ENCODE data around the gene PDLIM7. TPM values are rescaled to one million over a fixed set of nuclear protein-coding genes. Genes with fewer than 3 reads are reported as not detected.

Gene PDLIM7
- polyA plus RNA-seq (2012; rRNA removed), result 183 and 206 TPM in 2 replicates
- 60.8 and 101 TPM in 2 replicates for polyA plus RNA-seq (2012; cell fraction: cytosol; rRNA removed)
- 702 and 826 TPM in 2 replicates for polyA plus RNA-seq (2012; cell fraction: nucleus; rRNA removed)

- Histone ChIP-seq H3K4me1 (ENCODE audit: control insufficient read depth in 1 of 2, insufficient read depth in 2 of 2, low read depth in 1 of 2, low read length in 1 of 2) (peaks cover 32 to 62% of the 10 kb centered on the region in 2 experiments; a peak in 3 of 4 replicates), H3K27me3 (ENCODE audit: insufficient read depth) (no peaks in the 10 kb centered on the region), H3K27ac (ENCODE audit: low read depth in 2 of 2, low read length in 1 of 2) (peak within 1 kb of the TSS; percentile 80 to 94), H4K20me1 (ENCODE audit: insufficient read depth) (peaks cover 39% of the 10 kb centered on the region), H3K9ac (peak within 1 kb of the TSS; percentile 93), H3K4me2 (peak within 1 kb of the TSS; percentile 94), H3K79me2 (ENCODE audit: insufficient read depth) (peaks cover 46% of the 10 kb centered on the region), H3K4me3 (ENCODE audit: low read depth in 2 of 2, low read length in 1 of 2) (peak within 1 kb of the TSS; percentile 83 to 94), H3K36me3 (replicated peaks in 1 of 2; ENCODE audit: control insufficient read depth in 1 of 2, insufficient read depth in 2 of 2, low read length in 1 of 2) (peaks cover 13 to 18% of the 10 kb centered on the region in 2 experiments), H3K9me3 (no peaks in the 10 kb centered on the region), H3K9me2 (no peaks in the 10 kb centered on the region), H2AFZ (ENCODE audit: low read depth) (peak within 1 kb of the TSS; percentile 59), H3F3A (replicated peaks; ENCODE audit: insufficient read depth) (peaks cover 23% of the 10 kb centered on the region)
- CTCF ChIA-PET, result interaction anchor here (1.1 to 15.9 kb wide), 10 partner anchors 18 to 303 kb away, joined by 3 to 228 read pairs (median 10); partner anchors contain the start of genes DBN1 and PRR7
- POLR2A ChIA-PET, result interaction anchor here (0.6 to 6.7 kb wide), 8 partner anchors 19 to 94 kb away, joined by 3 to 43 read pairs (median 4); partner anchors contain the start of gene DDX41
- DNase-seq, result peak; percentile 98
- 6% methylated on average over 18 of the region's 73 CpGs for WGBS (ENCODE audit: low lambda C conversion rate)
- TF ChIP-seq ZBTB33 (IDR thresholded peaks at IDR 0.05; ENCODE audit: borderline replicate concordance, low read depth) (no peak), JUND (IDR thresholded peaks at IDR 0.05) (no peak), TAF1 (IDR thresholded peaks at IDR 0.05; ENCODE audit: borderline replicate concordance, low read depth, low read length) (peak; percentile 98), ELF1 (IDR thresholded peaks at IDR 0.05) (no peak), GABPA (IDR thresholded peaks at IDR 0.05; ENCODE audit: low read depth) (no peak), TCF12 (IDR thresholded peaks at IDR 0.05) (peak; percentile 13; the same call in 1 of the 2 replicates), YY1 (IDR thresholded peaks at IDR 0.05; ENCODE audit: low read depth) (0 out of 2 replicates have a peak, but pooled peaks have one; percentile 24), RCOR1 (IDR thresholded peaks at IDR 0.05; ENCODE audit: low read length) (peak; percentile 59; the same call in 1 of the 2 replicates), FOXM1 (IDR thresholded peaks at IDR 0.05; ENCODE audit: low read depth) (no peak), GATA2 (CRISPR knock-in tag; IDR thresholded peaks at IDR 0.05) (no peak), POLR2AphosphoS5 (IDR thresholded peaks at IDR 0.05; ENCODE audit: low read depth, low read length) (peak; percentile 98), CHD2 (IDR thresholded peaks at IDR 0.05; ENCODE audit: low read length, partially characterized antibody) (no peak), EZH2phosphoT487 (IDR thresholded peaks at IDR 0.05; ENCODE audit: borderline replicate concordance, low read depth) (no peak), RAD21 (IDR thresholded peaks at IDR 0.05; ENCODE audit: low read length) (no peak), TEAD4 (IDR thresholded peaks at IDR 0.05; ENCODE audit: borderline replicate concordance, insufficient read depth) (no peak), USF2 (IDR thresholded peaks at IDR 0.05; ENCODE audit: borderline replicate concordance, low read depth, low read length) (no peak), IRF3 (IDR thresholded peaks at IDR 0.05; ENCODE audit: low read depth, low read length) (no peak), RXRA (IDR thresholded peaks at IDR 0.05; ENCODE audit: borderline replicate concordance, low read depth) (no peak), SIN3A (IDR thresholded peaks at IDR 0.05; ENCODE audit: borderline replicate concordance, low read depth, low read length) (peak; percentile 36; the same call in 1 of the 2 replicates), MAX (IDR thresholded peaks at IDR 0.05; ENCODE audit: low read depth) (no peak), NFIC (IDR thresholded peaks at IDR 0.05; ENCODE audit: borderline replicate concordance) (peak; percentile 17; the same call in 1 of the 2 replicates), CTCF (IDR thresholded peaks at IDR 0.05) (no peak; the same call in 1 of the 2 replicates)
Measured at GRCh38 chr5:177497292-177498012, at the start of gene PDLIM7. TSS of gene PDLIM7 (minus strand) at chr5:177497604. CDS start at chr5:177496512, 1,092 bp downstream.
